ENCODE results near the gene SSBP3. TPM values are rescaled to one million over a fixed set of nuclear protein-coding genes. Genes with fewer than 3 reads are reported as not detected.

SSBP3 gene
- total RNA-seq, 1 experiment from 2014 or later, result 15.0 TPM

GRCh38 chr1:54265126-54265525, 141.1 kb downstream of the SSBP3 start:
- H3F3A ChIP-seq (ENCODE audit: low read length, unreplicated experiment), result no peaks in the 10 kb centered on the region
- H3K27ac ChIP-seq (ENCODE audit: low read length), result no peak overlapping the region
- BruUV-seq (replicated peaks), result no TSS peak
- DNase-seq (no peak), ATAC-seq (no peak)
- H3K27me3 ChIP-seq (ENCODE audit: low read length), result no peaks in the 10 kb centered on the region
- CTCF ChIA-PET, result no interaction called here
- no peaks in the 10 kb centered on the region for H3K36me3 ChIP-seq (ENCODE audit: low read depth, low read length)
- H3K4me2 ChIP-seq (ENCODE audit: low read length), result no peak overlapping the region
- H3K4me3 ChIP-seq (ENCODE audit: low read length), result no peak overlapping the region
- H2AFZ ChIP-seq (ENCODE audit: low read length), result no peak overlapping the region
- H4K20me1 ChIP-seq (ENCODE audit: low read length), result no peaks in the 10 kb centered on the region
- TF ChIP-seq CTCF (conservative IDR thresholded peaks at IDR 0.05; ENCODE audit: low read depth, low read length), result no peak
- TF ChIP-seq EZH2phosphoT487 (IDR thresholded peaks at IDR 0.05; ENCODE audit: borderline replicate concordance, low read length), result no peak
- no peak for TF ChIP-seq EZH2 (IDR thresholded peaks at IDR 0.05; ENCODE audit: low read length, unreplicated experiment)
- H3K79me2 ChIP-seq (ENCODE audit: low read length), result no peaks in the 10 kb centered on the region
- no peaks in the 10 kb centered on the region for H3K9me2 ChIP-seq (replicated peaks; ENCODE audit: low read length)
- intact Hi-C loops (cut with micrococcal nuclease), result no loop called here
- POLR2A ChIA-PET (ENCODE audit: unreplicated experiment), result no interaction called here
- H3K9me3 ChIP-seq (ENCODE audit: low read length), result no peaks in the 10 kb centered on the region
- H3K4me1 ChIP-seq (ENCODE audit: insufficient read depth, low read length), result no peaks in the 10 kb centered on the region
- H3K9ac ChIP-seq (ENCODE audit: low read length), result no peak overlapping the region

GRCh38 chr1:54263601-54264226, 142.5 kb downstream of the SSBP3 start:
- Histone ChIP-seq H3F3A (ENCODE audit: low read length, unreplicated experiment) (no peaks in the 10 kb centered on the region), H3K4me1 (ENCODE audit: insufficient read depth, low read length) (no peaks in the 10 kb centered on the region), H3K9me2 (replicated peaks; ENCODE audit: low read length) (no peaks in the 10 kb centered on the region), H3K9me3 (ENCODE audit: low read length) (no peaks in the 10 kb centered on the region), H3K4me2 (ENCODE audit: low read length) (no peak overlapping the region), H3K4me3 (ENCODE audit: low read length) (no peak overlapping the region), H3K27ac (ENCODE audit: low read length) (no peak overlapping the region), H4K20me1 (ENCODE audit: low read length) (no peaks in the 10 kb centered on the region), H3K9ac (ENCODE audit: low read length) (no peak overlapping the region), H3K27me3 (ENCODE audit: low read length) (no peaks in the 10 kb centered on the region), H2AFZ (ENCODE audit: low read length) (no peak overlapping the region), H3K36me3 (ENCODE audit: low read depth, low read length) (no peaks in the 10 kb centered on the region), H3K79me2 (ENCODE audit: low read length) (no peaks in the 10 kb centered on the region)
- DNase-seq (no peak), ATAC-seq (no peak)
- intact Hi-C loops (cut with micrococcal nuclease), result no loop called here
- TF ChIP-seq EZH2phosphoT487 (IDR thresholded peaks at IDR 0.05; ENCODE audit: borderline replicate concordance, low read length) (no peak), EZH2 (IDR thresholded peaks at IDR 0.05; ENCODE audit: low read length, unreplicated experiment) (no peak), CTCF (conservative IDR thresholded peaks at IDR 0.05; ENCODE audit: low read depth, low read length) (no peak)
- ChIA-PET POLR2A (ENCODE audit: unreplicated experiment) (no interaction called here), CTCF (no interaction called here)
- BruUV-seq (replicated peaks), result no TSS peak

DNA sequence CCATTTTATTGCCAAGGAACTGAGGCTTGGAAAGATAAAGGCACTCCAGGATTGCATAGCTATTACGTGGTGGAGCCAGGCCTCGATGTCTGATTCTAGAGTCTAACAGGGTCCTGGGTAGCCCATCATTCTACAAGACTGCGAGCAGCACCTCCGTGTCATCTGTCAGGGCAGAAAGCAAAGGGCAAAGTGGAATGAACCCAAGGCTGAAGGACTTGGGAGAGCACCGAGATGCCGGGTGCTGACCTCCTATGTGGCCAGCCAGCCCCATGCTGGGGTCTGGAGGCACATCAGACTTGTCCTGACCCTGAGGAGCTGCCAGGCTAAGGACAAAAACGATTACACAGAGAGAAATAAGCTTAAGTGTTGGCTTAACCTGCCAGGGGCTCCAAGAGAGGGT, 143.9 kb downstream of the SSBP3 start:
- ChIA-PET CTCF (no interaction called here), POLR2A (ENCODE audit: unreplicated experiment) (no interaction called here)
- no peak overlapping the region for H3K27ac ChIP-seq (ENCODE audit: low read length)
- H3K4me3 ChIP-seq (ENCODE audit: low read length), result no peak overlapping the region
- no peaks in the 10 kb centered on the region for H3F3A ChIP-seq (ENCODE audit: low read length, unreplicated experiment)
- BruUV-seq (replicated peaks), result no TSS peak
- H3K9me3 ChIP-seq (ENCODE audit: low read length), result no peaks in the 10 kb centered on the region
- no peaks in the 10 kb centered on the region for H4K20me1 ChIP-seq (ENCODE audit: low read length)
- intact Hi-C loops (cut with micrococcal nuclease), result no loop called here
- TF ChIP-seq CTCF (conservative IDR thresholded peaks at IDR 0.05; ENCODE audit: low read depth, low read length) (no peak), EZH2phosphoT487 (IDR thresholded peaks at IDR 0.05; ENCODE audit: borderline replicate concordance, low read length) (no peak), EZH2 (IDR thresholded peaks at IDR 0.05; ENCODE audit: low read length, unreplicated experiment) (no peak)
- H3K4me2 ChIP-seq (ENCODE audit: low read length), result no peak overlapping the region
- no peaks in the 10 kb centered on the region for H3K79me2 ChIP-seq (ENCODE audit: low read length)
- no peaks in the 10 kb centered on the region for H3K9me2 ChIP-seq (replicated peaks; ENCODE audit: low read length)
- no peak for ATAC-seq
- no peak for DNase-seq
- H3K9ac ChIP-seq (ENCODE audit: low read length), result no peak overlapping the region
- H2AFZ ChIP-seq (ENCODE audit: low read length), result no peak overlapping the region
- H3K36me3 ChIP-seq (ENCODE audit: low read depth, low read length), result no peaks in the 10 kb centered on the region
- H3K27me3 ChIP-seq (ENCODE audit: low read length), result no peaks in the 10 kb centered on the region
- H3K4me1 ChIP-seq (ENCODE audit: insufficient read depth, low read length), result no peaks in the 10 kb centered on the region
